ENCODE results near the gene TTC38.
"Not testable (repeated sequence)": the region's sequence is repeated elsewhere in the genome, so short reads cannot be mapped to it uniquely, and the experiment has no call there.

The TTC38 gene

GRCh38 chr22:46299101-46299500, 31.3 kb downstream of the TTC38 start:
- Histone ChIP-seq H3K9ac (peak overlapping the region in 7 of 11 experiments; percentile 13 to 44 (median 26); a peak in 6 of 22 replicates), H3K27me3 (no peaks in the 10 kb centered on the region), H4K20me1 (peaks cover 0 to 53% (median 17%) of the 10 kb centered on the region in 11 experiments; a peak in 11 of 22 replicates), H3K27ac (no peak overlapping the region), H3K4me1 (peaks cover 33 to 63% (median 48%) of the 10 kb centered on the region in 10 experiments), H3K9me3 (replicated peaks in 1 of 11) (no peaks in the 10 kb centered on the region), H3K36me3 (peaks cover 0 to 61% (median 51%) of the 10 kb centered on the region in 11 experiments; a peak in 17 of 22 replicates), H3K4me3 (0 out of 20 replicates have a peak overlapping the region, but pooled peaks of 1 of the 10 experiments have one; percentile 3), H3K4me2 (peak overlapping the region in 9 of 11 experiments; percentile 83 to 99 (median 97); a peak in 14 of 22 replicates)
- TF ChIP-seq Cebpa-rat (IDR thresholded peaks at IDR 0.05) = no peak

GRCh38 chr22:46300491-46300890, 32.7 kb downstream of the TTC38 start:
- Histone ChIP-seq H3K27me3 (no peaks in the 10 kb centered on the region), H3K36me3 (peaks cover 0 to 75% (median 65%) of the 10 kb centered on the region in 11 experiments; a peak in 17 of 22 replicates), H3K27ac (no peak overlapping the region), H3K9ac (peak overlapping the region in 2 of 11 experiments; percentile 4 to 35; a peak in 1 of 22 replicates), H3K4me2 (no peak overlapping the region), H4K20me1 (peaks cover 0 to 65% (median 22%) of the 10 kb centered on the region in 11 experiments; a peak in 12 of 22 replicates), H3K9me3 (replicated peaks in 1 of 11) (no peaks in the 10 kb centered on the region), H3K4me3 (no peak overlapping the region), H3K4me1 (peaks cover 20 to 50% (median 34%) of the 10 kb centered on the region in 10 experiments)
- no peak for TF ChIP-seq Cebpa-rat (IDR thresholded peaks at IDR 0.05)

DNA sequence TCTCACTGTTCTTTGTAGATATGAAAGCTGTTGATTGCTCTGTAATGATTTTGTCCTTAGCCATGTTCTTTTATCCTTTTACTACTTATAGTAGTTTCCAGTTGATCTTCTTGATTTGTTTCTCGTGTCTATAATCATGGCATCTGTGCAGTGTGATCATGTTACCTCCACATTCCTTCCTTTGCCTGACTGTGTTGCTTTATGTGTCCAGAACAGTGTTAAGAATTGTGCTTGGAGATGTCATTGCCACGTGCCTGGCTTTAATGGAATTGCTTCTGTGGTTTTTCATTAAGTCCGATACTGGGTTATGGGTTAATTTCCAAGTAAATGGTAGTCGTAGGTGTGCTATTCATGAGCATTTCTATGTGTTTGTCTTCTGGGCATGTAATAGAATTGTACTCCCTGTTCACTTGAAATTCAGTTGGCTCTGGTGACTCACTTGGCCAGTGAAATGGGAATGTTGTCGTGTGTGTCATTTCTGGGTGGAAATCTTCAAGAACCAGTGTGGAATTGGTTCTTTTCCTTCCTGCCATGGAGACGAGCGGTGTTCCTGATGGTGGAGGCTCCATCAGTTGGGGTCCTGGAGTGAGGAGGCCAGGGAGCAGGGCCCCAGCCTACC, 35.6 kb downstream of the TTC38 start:
- no peaks in the 10 kb centered on the region for H3K9me3 ChIP-seq (replicated peaks in 1 of 11)
- peaks cover 0 to 99% (median 87%) of the 10 kb centered on the region in 11 experiments; a peak in 19 of 22 replicates for H3K36me3 ChIP-seq
- no peak overlapping the region for H3K4me2 ChIP-seq
- peaks cover 0 to 91% (median 43%) of the 10 kb centered on the region in 11 experiments; a peak in 16 of 22 replicates for H4K20me1 ChIP-seq
- peaks cover 0 to 29% (median 11%) of the 10 kb centered on the region in 10 experiments; a peak in 16 of 20 replicates for H3K4me1 ChIP-seq
- H3K27me3 ChIP-seq = no peaks in the 10 kb centered on the region
- no peak for TF ChIP-seq Cebpa-rat (IDR thresholded peaks at IDR 0.05)
- no peak overlapping the region for H3K27ac ChIP-seq
- H3K4me3 ChIP-seq = no peak overlapping the region
- H3K9ac ChIP-seq = no peak overlapping the region

GRCh38 chr22:46308283-46308988, 40.6 kb downstream of the TTC38 start:
- peaks cover 0 to 12% (median 0%) of the 10 kb centered on the region in 10 experiments; a peak in 1 of 20 replicates for H3K4me1 ChIP-seq
- H4K20me1 ChIP-seq = peaks cover 0 to 91% (median 55%) of the 10 kb centered on the region in 11 experiments; a peak in 16 of 22 replicates
- peak overlapping the region in 2 of 11 experiments; percentile 2 to 18; a peak in 1 of 22 replicates for H3K9ac ChIP-seq
- H3K4me3 ChIP-seq = no peak overlapping the region
- no peak for TF ChIP-seq Cebpa-rat (IDR thresholded peaks at IDR 0.05)
- no peak overlapping the region for H3K27ac ChIP-seq
- no peaks in the 10 kb centered on the region for H3K27me3 ChIP-seq
- H3K9me3 ChIP-seq (replicated peaks in 1 of 11) = no peaks in the 10 kb centered on the region
- no peak overlapping the region for H3K4me2 ChIP-seq
- peaks cover 0 to 99% (median 91%) of the 10 kb centered on the region in 11 experiments; a peak in 21 of 22 replicates for H3K36me3 ChIP-seq

DNA sequence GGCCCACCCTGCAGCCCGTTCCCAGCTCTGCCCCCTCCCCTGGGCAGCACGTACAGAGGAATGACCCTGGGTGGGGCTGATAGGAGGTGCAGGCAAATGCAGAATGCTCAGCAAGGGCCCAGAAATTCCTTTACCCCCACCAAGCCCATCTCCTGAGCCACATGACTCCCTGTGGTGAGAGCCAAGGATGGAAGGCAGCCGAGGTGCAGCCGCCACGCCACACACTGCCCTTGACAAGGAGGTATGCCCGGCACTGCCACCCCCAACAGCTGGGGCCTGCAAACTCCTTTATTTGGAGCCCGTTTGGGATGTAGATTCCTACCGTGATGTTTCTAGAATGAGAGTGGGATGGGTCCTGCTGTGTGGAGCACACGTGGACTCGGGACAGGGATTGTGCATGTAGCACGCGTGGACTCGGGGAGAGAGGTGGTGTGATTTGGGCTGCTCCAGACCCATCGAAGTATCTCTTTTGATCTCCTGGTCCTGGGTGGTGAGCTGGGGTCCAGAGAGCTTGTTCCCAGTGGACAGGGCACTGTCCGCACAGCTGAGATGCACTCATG, 41.8 kb downstream of the TTC38 start:
- Histone ChIP-seq H3K4me1 (peaks cover 0 to 6% (median 0%) of the 10 kb centered on the region in 10 experiments; a peak in 1 of 20 replicates), H3K9me3 (replicated peaks in 1 of 11) (no peaks in the 10 kb centered on the region), H3K36me3 (peaks cover 0 to 99% (median 90%) of the 10 kb centered on the region in 11 experiments; a peak in 21 of 22 replicates), H3K4me3 (no peak overlapping the region), H3K9ac (no peak overlapping the region), H3K4me2 (no peak overlapping the region), H3K27ac (no peak overlapping the region), H4K20me1 (peaks cover 0 to 90% (median 54%) of the 10 kb centered on the region in 11 experiments; a peak in 16 of 22 replicates), H3K27me3 (no peaks in the 10 kb centered on the region)
- TF ChIP-seq Cebpa-rat (IDR thresholded peaks at IDR 0.05) = no peak

DNA sequence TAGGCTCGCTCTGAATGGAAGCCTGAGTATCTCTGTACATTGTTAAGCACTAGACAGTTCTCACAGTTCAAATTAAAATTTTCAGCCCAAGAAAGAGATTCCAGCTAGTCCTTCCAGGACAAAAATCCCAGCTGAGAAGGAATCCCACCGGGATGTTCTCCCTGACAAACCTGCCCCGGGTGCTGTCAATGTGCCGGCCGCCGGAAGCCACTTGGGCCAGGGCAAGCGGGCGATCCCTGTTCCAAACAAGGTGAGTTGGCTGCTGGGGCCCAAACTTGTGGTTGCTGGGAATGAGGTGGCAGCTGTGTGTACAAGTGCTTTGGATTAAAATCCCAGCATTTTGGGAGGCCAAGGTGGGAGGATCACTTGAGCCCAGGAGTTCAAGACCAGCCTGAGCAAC, 44.2 kb downstream of the TTC38 start:
- H3K4me2 ChIP-seq = no peak overlapping the region
- H3K9ac ChIP-seq = no peak overlapping the region
- H3K27me3 ChIP-seq = no peaks in the 10 kb centered on the region
- no peak for TF ChIP-seq Cebpa-rat (IDR thresholded peaks at IDR 0.05)
- H4K20me1 ChIP-seq = peaks cover 0 to 80% (median 50%) of the 10 kb centered on the region in 11 experiments; a peak in 15 of 22 replicates
- H3K9me3 ChIP-seq (replicated peaks in 1 of 11) = no peaks in the 10 kb centered on the region
- H3K27ac ChIP-seq = no peak overlapping the region
- peaks cover 0 to 100% (median 96%) of the 10 kb centered on the region in 11 experiments; a peak in 21 of 22 replicates for H3K36me3 ChIP-seq
- peaks cover 0 to 6% (median 0%) of the 10 kb centered on the region in 10 experiments; a peak in 1 of 20 replicates for H3K4me1 ChIP-seq
- H3K4me3 ChIP-seq = no peak overlapping the region

- not testable (repeated sequence) for H3K9me3 ChIP-seq (replicated peaks in 1 of 11); H3K27ac ChIP-seq; H3K9ac ChIP-seq; H3K4me1 ChIP-seq; H3K27me3 ChIP-seq; H3K4me3 ChIP-seq; H3K4me2 ChIP-seq
- Histone ChIP-seq H3K36me3 (peaks cover 4 to 100% (median 96%) of the 10 kb centered on the region in 11 experiments; a peak in 21 of 22 replicates), H4K20me1 (peaks cover 0 to 79% (median 48%) of the 10 kb centered on the region in 11 experiments; a peak in 15 of 22 replicates)
These were observed 45.0 kb downstream of the TTC38 start for GRCh38 chr22:46312848-46313247.

DNA sequence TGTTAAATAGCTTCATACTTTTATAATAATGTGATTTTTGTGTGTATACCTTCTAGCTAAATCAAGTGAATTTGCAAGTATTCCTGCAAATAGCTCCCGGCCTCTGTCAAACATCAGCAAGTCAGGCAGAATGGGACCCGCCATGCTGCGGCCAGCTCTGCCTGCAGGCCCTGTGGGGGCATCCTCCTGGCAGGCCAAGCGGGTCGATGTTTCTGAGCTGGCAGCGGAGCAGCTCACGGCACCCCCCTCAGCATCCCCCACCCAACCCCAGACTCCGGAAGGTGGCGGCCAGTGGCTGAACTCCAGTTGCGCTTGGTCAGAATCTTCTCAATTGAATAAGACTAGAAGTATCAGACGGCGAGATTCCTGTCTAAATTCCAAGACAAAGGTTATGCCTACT, 48.2 kb downstream of the TTC38 start:
- Histone ChIP-seq H3K4me1 (no peaks in the 10 kb centered on the region), H3K9ac (no peak overlapping the region), H3K9me3 (replicated peaks in 1 of 11) (no peaks in the 10 kb centered on the region), H3K4me2 (no peak overlapping the region), H4K20me1 (peaks cover 0 to 79% (median 40%) of the 10 kb centered on the region in 11 experiments; a peak in 15 of 22 replicates), H3K4me3 (no peak overlapping the region), H3K27ac (no peak overlapping the region), H3K27me3 (no peaks in the 10 kb centered on the region), H3K36me3 (peaks cover 13 to 100% (median 96%) of the 10 kb centered on the region in 11 experiments; a peak in 21 of 22 replicates)
- TF ChIP-seq Cebpa-rat (IDR thresholded peaks at IDR 0.05) = no peak

Measured in BLaER1 treated with 17β-estradiol and CSF1 and Interleukin-3, amounts not matched to agents 10 nM and 100 nM (cell line).